Hippocampal formation (tissue), 2 donors: Measurements from ENCODE around the gene ANO2.
A peak's percentile ranks its signal among the peaks of the same experiment; 100 is the strongest.
"Not testable (repeated sequence)": the region's sequence is repeated elsewhere in the genome, so short reads cannot be mapped to it uniquely, and the experiment has no call there.

Experiments used
- DNase-seq, 2 donors: peaks; one replicate each; lab custom pipeline; 2025; lab: John Stamatoyannopoulos, UW

ANO2 gene

GRCh38 chr12:5669624-5670023 lies 275.4 kb downstream of the ANO2 start:
- not testable (repeated sequence) for DNase-seq

GRCh38 chr12:5665615-5666014 lies 279.4 kb downstream of the ANO2 start:
- DNase-seq: no peak

GRCh38 chr12:5661811-5662210 lies 283.2 kb downstream of the ANO2 start:
- no peak for DNase-seq

- no peak for DNase-seq
Observed at GRCh38 chr12:5660238-5660637, 284.8 kb downstream of the ANO2 start.

GRCh38 chr12:5658339-5658941 lies 286.6 kb downstream of the ANO2 start:
- not testable (repeated sequence) for DNase-seq

- no peak for DNase-seq
Observed at GRCh38 chr12:5656836-5657235, 288.2 kb downstream of the ANO2 start.

- DNase-seq: no peak
Observed at GRCh38 chr12:5655120-5655519, 289.9 kb downstream of the ANO2 start.

GRCh38 chr12:5654019-5654418 lies 291.0 kb downstream of the ANO2 start:
- DNase-seq: no peak

- no peak for DNase-seq
Observed at GRCh38 chr12:5650829-5651461, 294.1 kb downstream of the ANO2 start.

- no peak for DNase-seq
Observed at GRCh38 chr12:5650281-5650680, 294.8 kb downstream of the ANO2 start.

- DNase-seq: peak in 1 of 2 donors; percentile 48
Observed at GRCh38 chr12:5648692-5649359, 296.2 kb downstream of the ANO2 start.

GRCh38 chr12:5643266-5643665 lies 301.8 kb downstream of the ANO2 start:
- DNase-seq: no peak

- no peak for DNase-seq
Observed at GRCh38 chr12:5637698-5638097, 307.4 kb downstream of the ANO2 start.

GRCh38 chr12:5636907-5637306 lies 308.2 kb downstream of the ANO2 start:
- no peak for DNase-seq

GRCh38 chr12:5633106-5633505 lies 312.0 kb downstream of the ANO2 start:
- DNase-seq: no peak

GRCh38 chr12:5632453-5632852 lies 312.6 kb downstream of the ANO2 start:
- no peak for DNase-seq

- no peak for DNase-seq
Observed at GRCh38 chr12:5631497-5631896, 313.6 kb downstream of the ANO2 start.

- DNase-seq: no peak
Observed at GRCh38 chr12:5630726-5631125, 314.3 kb downstream of the ANO2 start.

- DNase-seq: no peak
Observed at GRCh38 chr12:5628501-5628900, 316.6 kb downstream of the ANO2 start.

GRCh38 chr12:5627053-5627630 lies 317.9 kb downstream of the ANO2 start:
- DNase-seq: no peak

- no peak for DNase-seq
Observed at GRCh38 chr12:5626151-5626550, 318.9 kb downstream of the ANO2 start.

GRCh38 chr12:5624486-5625272 lies 320.4 kb downstream of the ANO2 start:
- DNase-seq: no peak
